Hematopoietic multipotent progenitor cell (in vitro differentiated cells): ENCODE data around the gene PRKCE. TPM values are rescaled to one million over a fixed set of nuclear protein-coding genes. Genes with fewer than 3 reads are reported as not detected.

ENCODE experiments used
- DNase-seq, 3 donors: peaks; one replicate each; pipeline ENCODE4 v3.0.0-alpha.2; 2011 to 2015; ENCODE audit warnings: low read depth in 2 of 3, low spot score in 2 of 3
- total RNA-seq: library from RNA; depleted of rRNA; stranded (reverse); fragments of >200 nt; gene quantifications from one replicate; pipeline ENCODE4 v1.2.3, GENCODE V29; 2012

Gene PRKCE
- total RNA-seq, 1 donor: 11.8 TPM

DNA sequence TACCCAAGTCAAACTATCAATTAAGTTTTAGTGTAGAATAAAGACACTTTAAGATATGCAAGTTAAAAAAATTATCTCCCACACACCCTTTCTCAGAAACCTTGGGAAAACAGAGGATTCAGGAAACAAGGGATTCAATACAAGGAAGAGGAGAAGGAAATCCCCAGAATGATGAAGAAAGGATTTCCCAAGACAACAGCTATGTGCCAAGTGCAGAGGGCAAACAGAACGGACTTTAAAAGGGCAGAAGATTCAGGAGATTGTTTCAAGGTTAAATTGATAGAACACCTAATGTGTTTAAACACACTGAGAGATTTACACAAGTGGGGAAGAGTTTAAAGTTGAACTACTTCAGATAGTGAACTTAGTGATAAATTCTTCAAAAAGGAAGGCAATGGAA lies 574.3 kb downstream of the PRKCE start:
- DNase-seq: no peak

DNA sequence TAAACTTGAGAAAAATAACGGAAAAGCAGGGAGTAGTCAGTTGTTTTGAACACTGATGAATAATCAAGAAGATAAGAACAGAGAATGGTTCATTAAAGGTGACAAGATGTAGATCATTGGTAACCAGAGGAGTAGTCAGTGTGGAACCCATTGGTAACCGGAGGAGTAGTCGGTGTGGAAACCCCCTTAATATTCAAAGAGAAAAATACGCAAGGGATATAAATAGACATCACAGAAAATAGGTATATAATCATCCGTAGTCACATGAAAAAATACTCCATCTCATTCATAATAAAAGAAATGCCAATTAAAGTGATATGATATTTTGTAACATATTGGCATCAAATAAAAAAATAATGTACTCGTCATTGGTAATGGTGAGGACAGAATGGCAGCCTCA lies 575.1 kb downstream of the PRKCE start:
- DNase-seq: no peak

DNA sequence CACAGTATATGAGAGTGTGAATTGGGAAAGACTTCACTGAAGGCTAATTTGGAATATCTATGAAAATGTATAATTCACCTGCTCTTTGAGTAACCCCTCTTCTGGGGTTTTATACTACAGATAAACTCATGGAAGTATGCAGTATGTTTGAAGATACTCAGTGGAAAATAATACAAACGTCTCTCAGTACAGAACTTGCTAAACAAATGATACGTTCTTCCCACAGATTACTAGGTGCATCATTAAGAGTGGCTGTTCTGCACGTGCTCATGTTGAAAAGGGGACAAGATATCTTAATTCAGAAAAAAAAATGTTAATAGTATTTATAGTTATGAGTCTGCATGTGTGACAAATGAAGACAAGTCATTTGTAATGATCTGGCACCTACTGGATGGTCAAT lies 575.5 kb downstream of the PRKCE start:
- no peak for DNase-seq

DNA sequence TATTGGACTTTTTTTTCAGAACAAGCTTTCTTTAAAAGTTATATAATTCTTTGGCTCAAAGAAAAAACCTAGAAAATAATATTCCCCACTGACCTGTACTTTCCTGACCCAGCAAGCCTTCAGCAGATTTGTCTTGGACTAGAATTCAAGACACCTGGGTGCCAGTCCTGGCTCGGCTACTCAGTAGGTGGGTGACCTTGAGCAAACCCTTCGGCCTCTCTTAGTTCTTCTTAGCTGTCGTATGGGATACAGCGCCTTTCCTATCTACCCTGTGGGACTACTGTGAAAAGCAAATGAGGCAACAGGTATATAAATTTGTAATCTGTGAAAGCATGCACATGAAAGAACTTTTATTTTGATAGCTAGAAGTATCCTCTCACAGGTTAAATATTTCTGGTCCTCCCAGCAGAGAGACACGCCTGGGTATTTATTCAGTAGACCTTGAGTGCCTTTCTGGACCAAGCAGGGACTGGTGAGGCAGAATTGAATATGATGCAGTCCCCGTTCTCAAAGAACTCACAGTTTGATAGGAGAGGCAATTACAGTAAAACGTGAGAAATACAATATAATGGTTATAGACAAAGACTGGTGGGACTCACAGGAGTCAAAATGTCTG lies 576.3 kb downstream of the PRKCE start:
- DNase-seq: no peak

DNA sequence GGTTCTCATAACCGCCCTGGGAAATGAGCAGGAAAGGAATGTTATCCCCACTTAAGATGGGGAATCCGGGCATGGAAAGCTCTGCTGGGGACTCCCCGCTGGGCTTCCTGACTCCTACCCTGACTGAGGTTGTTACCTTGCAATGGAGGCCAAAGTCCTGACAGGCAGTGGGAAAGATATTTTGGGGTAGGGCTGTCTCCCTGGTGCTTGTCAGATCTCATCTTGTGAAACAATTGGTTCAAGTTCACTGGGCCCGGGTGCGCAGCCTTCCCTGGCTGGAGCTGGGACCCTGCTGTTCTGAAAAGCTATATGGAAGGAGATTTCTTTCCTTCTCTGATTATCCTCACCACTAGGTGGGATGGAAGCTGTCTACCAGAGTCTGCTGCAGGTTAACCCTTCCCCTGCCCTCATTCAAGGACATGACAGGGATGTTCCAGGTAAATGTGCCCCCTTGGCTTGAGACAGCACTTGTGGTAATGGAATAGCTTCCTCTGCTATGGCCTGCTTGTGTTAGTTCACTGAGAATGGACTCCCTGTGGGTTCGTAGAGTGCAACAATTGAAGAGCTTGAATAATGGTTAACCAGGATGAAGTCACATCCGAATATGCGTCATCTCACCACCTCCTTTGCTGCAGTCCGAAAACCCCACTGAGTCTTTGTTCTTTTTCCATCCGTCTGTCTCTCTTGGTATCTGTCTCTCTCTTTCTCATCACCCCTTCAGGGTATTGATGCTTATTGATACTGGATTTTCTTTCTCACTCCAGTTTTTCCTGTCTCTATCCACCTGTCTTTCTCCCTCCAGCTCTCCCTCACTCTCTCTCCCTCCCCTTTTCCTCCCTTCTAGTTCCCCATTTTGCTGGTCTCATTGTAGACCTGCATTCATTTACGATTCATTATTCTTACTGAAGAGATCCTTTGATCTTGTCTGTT lies 577.9 kb downstream of the PRKCE start:
- DNase-seq: peak in 1 of 3 donors; percentile 5

DNA sequence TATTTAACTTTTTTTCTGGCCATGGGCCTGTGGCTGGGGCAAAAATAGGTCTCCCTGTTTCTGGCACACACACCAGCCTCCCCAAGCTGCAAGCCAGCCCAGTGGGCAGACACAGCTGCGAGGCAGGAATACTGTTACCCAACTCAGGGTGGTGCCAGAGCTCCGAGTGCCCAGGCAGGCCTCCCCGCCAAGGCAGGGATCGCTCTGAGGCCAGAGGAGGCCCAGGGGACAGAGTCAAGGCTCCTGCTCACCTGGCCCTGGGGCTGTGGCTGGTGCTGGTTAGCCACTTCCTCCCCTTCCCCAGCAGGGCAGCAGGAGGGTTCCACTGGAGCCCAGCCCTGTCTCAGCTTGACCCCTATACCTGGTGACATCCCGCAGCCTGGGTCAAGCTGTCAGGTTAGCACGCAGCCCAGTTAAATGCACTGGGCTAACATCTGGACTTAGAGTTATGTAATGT lies 578.7 kb downstream of the PRKCE start:
- peak in 2 of 3 donors; percentile 43 to 72 for DNase-seq

DNA sequence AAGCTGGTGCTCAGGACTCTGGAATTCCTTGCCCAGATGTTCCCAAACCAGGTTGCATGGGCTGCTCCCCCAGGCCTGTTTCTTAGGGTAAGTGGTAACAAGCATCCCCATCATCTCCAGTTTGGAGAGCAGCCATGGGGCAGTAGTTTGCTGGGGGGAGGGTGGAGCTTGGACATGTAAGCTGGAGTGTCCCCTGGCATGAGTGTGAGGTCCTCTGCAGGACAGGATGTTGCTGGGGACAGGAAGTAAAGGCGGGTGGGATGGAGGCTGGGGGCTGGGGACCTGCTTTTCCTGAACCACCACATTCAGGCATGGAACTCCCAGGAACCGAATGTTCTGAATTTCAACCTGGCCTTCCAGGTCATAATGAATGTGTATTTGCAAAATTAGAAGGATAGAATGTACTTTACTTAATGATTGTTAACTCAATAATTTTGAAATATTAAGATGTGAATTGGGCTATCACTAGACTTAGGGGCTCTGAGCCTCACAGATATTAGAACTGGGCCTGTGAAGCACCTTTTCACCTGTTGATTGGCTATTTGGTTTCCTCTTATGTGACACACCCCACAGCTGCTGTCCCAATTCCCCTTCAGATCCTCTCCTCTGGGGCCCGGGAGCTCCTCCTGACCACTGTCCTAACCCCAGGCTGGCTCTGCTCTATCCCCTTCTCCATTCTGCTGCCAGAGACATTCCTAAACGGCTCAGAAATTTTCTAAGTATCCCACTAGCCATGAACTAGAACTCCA lies 579.4 kb downstream of the PRKCE start:
- no peak for DNase-seq

DNA sequence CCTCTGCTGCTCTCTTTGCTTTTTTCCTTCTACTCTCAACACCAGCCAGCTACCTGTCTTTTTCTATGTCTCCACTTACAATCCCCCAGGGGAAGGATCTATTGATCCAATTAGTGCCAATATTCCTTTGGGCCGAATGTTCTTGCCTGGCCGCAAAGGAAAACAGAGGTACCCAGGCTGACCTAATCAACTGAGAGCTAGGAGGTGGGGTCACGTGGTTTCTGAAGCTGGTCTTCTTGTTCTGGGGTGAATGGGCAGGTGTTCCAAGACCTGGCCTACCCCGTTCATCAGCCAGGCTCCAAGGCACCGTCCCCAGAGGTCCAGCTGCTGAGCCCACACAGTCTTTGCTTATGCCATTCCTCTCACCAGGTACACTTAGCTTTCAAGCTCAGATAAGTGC lies 580.2 kb downstream of the PRKCE start:
- no peak for DNase-seq

DNA sequence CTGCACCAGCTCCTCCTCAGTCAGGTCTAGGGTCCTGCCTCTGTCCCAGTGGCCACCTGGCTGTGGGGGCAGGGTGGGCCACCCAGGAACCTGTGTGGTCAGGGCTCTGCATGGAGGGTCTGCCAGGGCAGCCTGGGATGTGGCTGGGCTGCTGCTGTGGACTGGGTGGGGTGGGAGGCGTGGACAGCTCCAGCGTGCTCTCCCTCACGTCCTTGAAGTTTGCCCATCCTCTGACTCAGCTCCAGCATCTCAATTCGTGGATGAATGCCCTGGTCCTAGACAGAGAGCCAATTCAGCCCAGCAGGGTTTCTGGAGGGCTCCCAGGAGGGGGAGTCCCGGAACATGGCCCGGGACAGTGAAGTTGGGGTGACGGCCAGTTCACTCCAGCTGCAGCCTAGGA lies 581.4 kb downstream of the PRKCE start:
- no peak for DNase-seq

DNA sequence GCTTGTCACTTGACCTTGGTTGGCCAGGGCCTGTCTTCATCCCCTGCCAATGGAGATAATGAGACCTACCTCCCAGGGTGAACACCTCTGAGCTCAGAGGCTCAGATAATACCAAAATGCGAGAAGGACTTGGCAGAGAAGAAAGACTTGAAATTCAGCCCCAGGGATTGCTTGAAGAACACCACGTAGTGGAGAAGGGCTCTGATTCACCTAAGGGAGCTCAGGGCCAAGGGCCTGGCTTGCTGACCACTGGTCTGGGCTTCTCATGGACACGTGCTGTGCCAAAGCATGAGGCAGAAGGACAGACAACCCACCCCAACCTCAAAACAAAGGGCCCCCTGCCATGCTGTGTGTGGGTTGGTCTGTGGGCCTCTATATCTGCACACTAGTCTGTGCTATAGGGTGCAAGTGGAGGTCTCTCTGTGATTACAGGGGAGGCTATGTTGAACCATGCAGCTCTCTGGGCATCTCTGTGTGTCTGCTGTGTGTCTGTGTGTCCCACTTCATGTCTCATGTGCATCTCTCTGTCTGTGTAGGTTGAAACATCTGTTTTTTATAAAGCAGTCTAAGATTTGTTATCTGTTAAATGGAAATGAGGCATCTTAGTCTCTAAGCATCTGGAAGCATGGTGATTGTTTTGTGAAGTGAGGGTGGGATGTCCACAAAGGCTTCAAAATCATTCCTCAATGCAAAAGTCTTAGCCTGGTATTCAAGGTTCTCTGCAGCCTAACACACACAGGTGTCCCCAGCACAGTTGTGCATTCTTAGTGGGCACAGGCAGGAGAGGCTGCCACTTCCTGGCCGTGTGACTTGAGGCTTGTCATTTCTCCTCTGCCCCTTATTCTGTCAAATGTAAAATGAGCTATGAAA lies 584.8 kb downstream of the PRKCE start:
- peak in 1 of 3 donors; percentile 14 for DNase-seq

DNA sequence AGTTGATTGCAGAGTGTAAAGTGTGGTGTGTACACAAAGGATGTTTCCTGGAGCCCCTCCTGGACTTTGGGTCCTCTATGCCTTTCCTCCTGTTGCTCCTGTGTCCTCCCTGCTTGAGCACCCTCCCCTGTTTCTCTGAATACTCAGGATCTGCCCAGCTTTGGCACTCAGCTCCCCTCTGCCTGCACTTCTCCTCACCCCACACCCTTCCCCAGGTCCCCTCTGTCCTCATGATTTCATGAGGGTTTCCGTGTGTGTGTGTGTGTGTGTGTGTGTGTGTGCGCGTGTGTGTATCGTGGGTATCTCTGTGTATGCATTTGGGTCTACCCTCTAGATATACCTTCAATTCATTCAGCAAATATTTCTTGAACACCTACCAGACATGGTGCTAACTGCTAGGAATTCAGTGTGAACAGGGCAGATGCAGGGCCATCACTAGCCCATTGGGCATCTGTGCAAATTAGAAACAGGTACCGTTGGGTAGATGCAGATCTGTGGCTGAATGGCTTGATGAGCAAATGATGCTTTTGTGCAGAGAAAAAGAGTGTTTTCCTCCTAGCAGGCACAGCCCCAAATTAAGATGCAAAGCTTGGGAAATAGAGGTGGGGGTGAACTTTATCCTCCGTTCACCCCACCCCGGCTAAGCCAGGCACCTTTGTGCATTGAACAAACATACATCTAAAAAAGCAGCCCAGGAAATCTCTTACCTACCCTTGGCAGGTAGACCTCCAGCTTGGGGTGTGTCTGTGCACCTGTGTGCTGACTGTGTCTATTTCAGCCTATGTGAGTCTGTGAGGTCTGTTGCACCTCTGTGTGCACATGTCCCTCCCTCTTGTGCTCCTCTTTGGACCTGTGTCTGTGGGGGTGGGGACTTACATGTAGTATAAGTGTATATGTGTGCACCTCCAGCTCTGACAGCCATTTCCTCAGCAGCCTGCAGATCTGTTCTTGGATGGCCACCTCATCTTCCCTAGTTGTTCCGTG lies 585.7 kb downstream of the PRKCE start:
- DNase-seq: no peak

Other genes with a start within 250 kb of the PRKCE start
- gene SRBD1, start 40.4 kb upstream of the PRKCE start, total RNA-seq: 22.1 TPM